ENCODE data around the gene RIMS3. TPM values are rescaled to one million over a fixed set of nuclear protein-coding genes. Genes with fewer than 3 reads are reported as not detected.

The RIMS3 gene
- total and polyA plus RNA-seq, 7 donors = 1.2 to 13.7 (median 6.1) TPM

GRCh38 chr1:40636777-40637176 is 28.7 kb downstream of the RIMS3 start:
- peaks cover 0 to 16% (median 11%) of the 10 kb centered on the region in 4 donors for H3K4me1 ChIP-seq
- peaks cover 0 to 9% (median 0%) of the 10 kb centered on the region in 4 donors for H3K36me3 ChIP-seq
- peak; percentile 40 for DNase-seq
- 64 to 84% methylated on average over 6 of the region's 6 CpGs for WGBS, 2 donors
- no peak overlapping the region for H3K4me3 ChIP-seq
- intact Hi-C loops (cut with DNase I) = no loop called here
- TF ChIP-seq POLR2AphosphoS5 (IDR thresholded peaks at IDR 0.05) (no peak), POLR2A (IDR thresholded peaks at IDR 0.05) (no peak), CTCF (IDR thresholded peaks at IDR 0.05) (no peak), EP300 (IDR thresholded peaks at IDR 0.05) (no peak)
- H3K27me3 ChIP-seq = no peaks in the 10 kb centered on the region
- no peaks in the 10 kb centered on the region for H3K9me3 ChIP-seq
- no peak overlapping the region for H3K27ac ChIP-seq

- DNase-seq = peak; percentile 42
- 95 to 97% methylated on average over 25 of the region's 25 CpGs for WGBS, 2 donors
- Histone ChIP-seq H3K27me3 (no peaks in the 10 kb centered on the region), H3K36me3 (peaks cover 0 to 3% (median 0%) of the 10 kb centered on the region in 4 donors), H3K4me3 (no peak overlapping the region), H3K4me1 (peaks cover 0 to 16% (median 11%) of the 10 kb centered on the region in 4 donors), H3K9me3 (no peaks in the 10 kb centered on the region), H3K27ac (no peak overlapping the region)
- intact Hi-C loops (cut with DNase I) = no loop called here
- TF ChIP-seq POLR2A (IDR thresholded peaks at IDR 0.05) = no peak
- TF ChIP-seq EP300 (IDR thresholded peaks at IDR 0.05) = no peak
- TF ChIP-seq POLR2AphosphoS5 (IDR thresholded peaks at IDR 0.05) = no peak
- TF ChIP-seq CTCF (IDR thresholded peaks at IDR 0.05) = no peak
These were observed 29.6 kb downstream of the RIMS3 start for GRCh38 chr1:40635763-40636500.

- Histone ChIP-seq H3K4me3 (no peak overlapping the region), H3K36me3 (no peaks in the 10 kb centered on the region), H3K27me3 (no peaks in the 10 kb centered on the region), H3K4me1 (peaks cover 0 to 16% (median 11%) of the 10 kb centered on the region in 4 donors), H3K9me3 (no peaks in the 10 kb centered on the region), H3K27ac (no peak overlapping the region)
- no peak for DNase-seq
- TF ChIP-seq CTCF (IDR thresholded peaks at IDR 0.05) = no peak
- no peak for TF ChIP-seq EP300 (IDR thresholded peaks at IDR 0.05)
- TF ChIP-seq POLR2A (IDR thresholded peaks at IDR 0.05) = no peak
- no peak for TF ChIP-seq POLR2AphosphoS5 (IDR thresholded peaks at IDR 0.05)
- WGBS, 2 donors = 87 to 90% methylated on average over 6 of the region's 6 CpGs
- intact Hi-C loops (cut with DNase I) = loop anchor here (5.0 kb wide), 1 partner anchor 32 kb away; the partner anchor contains the start of gene RIMS3
These were observed 30.4 kb downstream of the RIMS3 start for GRCh38 chr1:40634901-40635655.

GRCh38 chr1:40633931-40634376 is 31.5 kb downstream of the RIMS3 start:
- Histone ChIP-seq H3K27me3 (no peaks in the 10 kb centered on the region), H3K27ac (peak overlapping the region in 1 of 4 donors; percentile 13), H3K9me3 (no peaks in the 10 kb centered on the region), H3K4me3 (no peak overlapping the region), H3K4me1 (peaks cover 0 to 16% (median 11%) of the 10 kb centered on the region in 4 donors), H3K36me3 (no peaks in the 10 kb centered on the region)
- 28 to 49% methylated on average over 2 of the region's 2 CpGs for WGBS, 2 donors
- DNase-seq = peak; percentile 74
- intact Hi-C loops (cut with DNase I) = loop anchor here (5.0 kb wide), 1 partner anchor 33 kb away; the partner anchor contains the start of gene RIMS3
- TF ChIP-seq CTCF (IDR thresholded peaks at IDR 0.05) (no peak), POLR2AphosphoS5 (IDR thresholded peaks at IDR 0.05) (no peak), EP300 (IDR thresholded peaks at IDR 0.05) (no peak), POLR2A (IDR thresholded peaks at IDR 0.05) (no peak)

Measured in sigmoid colon (tissue), 7 donors.